NCI-H748 treated with DMSO at 0.1 percent for 48 hours (cell line): ENCODE results near the gene UNC45B.
"Not testable (repeated sequence)": the region's sequence is repeated elsewhere in the genome, so short reads cannot be mapped to it uniquely, and the experiment has no call there.

Source experiments
- DNase-seq: peaks from one replicate; lab custom pipeline; 2025; lab: John Stamatoyannopoulos, UW

UNC45B gene

DNA sequence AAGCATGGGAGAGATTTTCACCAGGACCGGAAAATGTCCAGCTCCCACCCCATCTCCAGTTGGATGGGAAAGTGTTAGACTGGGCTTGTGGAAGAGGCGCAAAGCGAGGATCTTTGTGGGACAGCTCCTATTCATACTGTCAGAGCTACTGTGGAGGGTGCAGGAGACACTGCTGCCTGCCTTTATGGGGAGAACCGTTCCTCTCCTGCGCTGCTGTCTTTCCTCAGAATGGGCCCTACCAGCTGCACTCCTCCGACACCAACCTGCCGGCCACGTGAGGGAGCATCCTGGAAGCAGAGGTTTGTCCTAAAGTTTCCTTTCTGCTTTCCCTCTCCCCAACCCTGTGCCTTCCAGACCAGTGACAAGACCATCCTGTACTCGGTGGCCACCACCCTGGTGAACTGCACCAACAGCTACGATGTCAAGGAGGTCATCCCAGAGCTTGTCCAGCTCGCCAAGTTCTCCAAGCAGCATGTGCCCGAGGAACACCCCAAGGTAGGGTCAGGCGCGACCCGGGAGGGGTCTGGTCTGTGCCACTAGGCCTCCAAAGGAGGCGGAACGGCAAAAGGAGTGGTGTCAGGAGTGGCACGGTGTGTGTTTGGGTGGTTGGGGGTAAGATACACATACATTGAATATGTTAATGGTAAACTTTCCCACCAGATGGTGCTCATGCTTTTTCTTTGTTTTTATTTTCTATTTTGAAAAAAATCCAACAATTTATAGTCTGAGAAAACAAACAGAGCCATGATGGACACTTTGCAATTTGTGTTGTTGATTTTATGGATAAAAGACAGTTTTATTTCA is 23.6 kb downstream of the UNC45B start:
- DNase-seq, result no peak

DNA sequence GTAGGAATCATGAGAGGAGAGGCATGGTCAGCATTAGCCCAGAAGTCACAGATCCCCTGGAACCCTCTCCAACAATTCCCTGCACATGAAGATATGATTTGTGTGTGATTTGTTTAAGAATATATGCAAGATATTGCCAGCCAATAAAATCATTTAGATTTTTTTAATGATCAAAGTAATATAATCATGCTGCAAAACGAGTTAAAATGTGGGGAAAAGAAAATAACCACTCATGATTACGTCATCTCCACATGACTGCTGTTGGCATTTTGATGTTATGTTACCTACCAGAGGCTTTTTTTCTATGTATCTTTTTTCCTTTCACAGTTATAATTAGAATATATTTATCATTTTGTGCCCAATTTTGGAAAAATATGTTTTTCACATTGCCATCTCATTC is 24.2 kb downstream of the UNC45B start:
- no peak for DNase-seq

DNA sequence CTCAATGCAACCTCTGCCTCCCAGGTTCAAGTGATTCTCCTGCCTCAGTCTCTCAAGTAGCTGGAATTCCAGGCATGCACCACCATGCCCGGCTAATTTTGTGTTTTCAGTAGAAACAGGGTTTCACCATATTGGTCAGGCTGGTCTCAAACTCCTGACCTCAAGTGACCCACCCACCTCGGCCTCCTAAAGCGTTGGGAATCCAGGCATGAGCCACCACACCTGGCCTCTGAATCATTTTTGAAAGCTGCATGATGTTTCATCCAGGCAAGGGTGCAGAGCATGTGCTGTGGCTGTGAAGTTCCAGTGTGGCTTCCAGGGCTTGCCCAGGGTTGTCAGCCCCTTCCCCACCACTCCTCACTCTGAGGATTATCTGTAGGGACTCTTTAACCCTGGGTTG is 24.7 kb downstream of the UNC45B start:
- DNase-seq, result not testable (repeated sequence)

DNA sequence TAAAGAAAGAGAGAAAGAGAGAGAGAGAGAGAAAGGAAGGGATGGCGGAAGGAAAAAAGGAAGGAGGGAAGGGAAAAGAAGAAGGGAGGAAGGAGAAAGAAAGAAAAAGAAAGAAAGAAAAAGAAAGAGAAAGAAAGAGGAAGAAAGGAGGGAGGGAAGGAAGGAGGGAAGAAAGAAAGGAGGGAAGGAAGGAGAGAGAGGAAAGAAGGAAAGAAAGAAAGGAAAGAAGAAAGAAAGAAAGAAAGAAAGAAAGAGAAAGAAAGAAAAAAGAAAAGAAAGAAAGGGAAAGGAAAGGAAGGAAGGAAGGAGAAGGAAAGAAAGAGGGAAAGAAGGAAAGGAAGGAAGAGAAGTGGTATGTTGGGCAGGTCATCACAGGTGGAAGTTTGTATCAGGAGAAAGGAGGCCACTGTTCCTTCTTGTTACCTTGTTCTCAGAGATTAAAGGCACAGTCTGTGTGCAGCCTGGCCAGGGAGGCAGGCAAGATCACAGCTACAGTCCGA is 27.3 kb downstream of the UNC45B start:
- no peak for DNase-seq

DNA sequence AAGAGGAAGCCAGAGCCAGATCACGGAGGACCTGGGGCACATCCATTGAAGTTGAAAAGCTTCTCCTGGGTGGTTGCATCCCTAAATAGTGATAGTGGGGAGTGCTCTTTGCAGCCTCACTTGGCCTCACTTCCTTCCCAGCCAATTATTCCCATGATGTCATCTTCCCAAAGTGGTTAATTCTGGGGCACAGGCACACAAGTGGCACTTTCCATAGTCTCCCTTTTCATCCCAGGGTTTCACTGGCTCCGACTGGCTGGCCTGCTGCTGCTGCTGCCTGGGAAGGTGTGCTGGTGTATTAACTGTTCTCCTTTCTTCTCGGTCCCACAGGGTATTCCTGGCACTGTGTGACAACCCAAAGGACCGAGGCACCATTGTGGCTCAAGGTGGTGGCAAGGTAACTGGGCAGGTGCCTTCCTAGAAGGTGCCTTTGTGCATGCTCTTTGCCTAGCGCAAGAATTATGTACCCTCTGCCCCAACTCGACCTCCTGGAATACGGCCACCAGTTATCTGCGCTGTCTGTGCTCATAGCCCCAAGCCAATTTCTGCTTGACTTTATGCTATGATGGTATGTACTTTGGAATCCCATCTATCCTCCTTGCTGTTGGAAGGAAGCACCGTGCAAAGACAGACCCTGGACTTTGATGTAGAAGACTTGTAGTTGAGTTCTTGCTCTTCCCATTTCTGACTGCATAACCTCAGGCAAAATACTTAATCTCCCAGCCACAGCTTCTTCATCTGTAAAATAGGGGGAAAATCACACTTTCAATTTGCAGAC is 28.2 kb downstream of the UNC45B start:
- no peak for DNase-seq

DNA sequence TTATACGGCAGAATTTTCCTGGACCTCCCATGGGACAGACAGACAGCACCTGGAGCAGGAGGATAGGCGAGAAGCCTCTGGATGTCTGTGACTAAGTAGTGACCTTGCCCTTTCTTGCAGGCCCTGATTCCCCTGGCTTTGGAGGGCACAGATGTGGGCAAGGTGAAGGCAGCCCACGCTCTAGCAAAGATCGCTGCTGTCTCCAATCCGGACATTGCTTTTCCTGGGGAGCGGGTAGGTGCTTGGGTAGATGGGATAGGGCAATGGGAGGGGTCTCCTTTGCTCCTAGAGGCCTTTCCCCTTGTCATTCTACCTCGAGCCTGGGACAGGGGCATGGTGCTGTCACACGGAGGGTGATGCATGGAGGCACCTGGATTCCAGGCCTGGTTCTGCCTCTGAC is 29.3 kb downstream of the UNC45B start:
- DNase-seq, result no peak

DNA sequence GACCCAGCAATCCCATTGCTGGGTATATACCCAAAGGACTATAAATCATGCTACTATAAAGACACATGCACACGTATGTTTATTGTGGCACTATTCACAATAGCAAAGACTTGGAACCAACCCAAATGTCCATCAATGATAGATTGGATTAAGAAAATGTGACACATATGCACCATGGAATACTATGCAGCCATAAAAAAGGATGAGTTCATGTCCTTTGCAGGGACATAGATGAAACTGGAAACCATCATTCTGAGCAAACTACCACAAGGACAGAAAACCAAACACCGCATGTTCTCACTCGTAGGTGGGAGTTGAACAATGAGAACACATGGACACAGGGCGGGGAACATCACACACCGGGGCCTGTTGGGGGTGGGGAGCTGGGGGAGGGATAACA is 31.8 kb downstream of the UNC45B start:
- DNase-seq, result not testable (repeated sequence)

DNA sequence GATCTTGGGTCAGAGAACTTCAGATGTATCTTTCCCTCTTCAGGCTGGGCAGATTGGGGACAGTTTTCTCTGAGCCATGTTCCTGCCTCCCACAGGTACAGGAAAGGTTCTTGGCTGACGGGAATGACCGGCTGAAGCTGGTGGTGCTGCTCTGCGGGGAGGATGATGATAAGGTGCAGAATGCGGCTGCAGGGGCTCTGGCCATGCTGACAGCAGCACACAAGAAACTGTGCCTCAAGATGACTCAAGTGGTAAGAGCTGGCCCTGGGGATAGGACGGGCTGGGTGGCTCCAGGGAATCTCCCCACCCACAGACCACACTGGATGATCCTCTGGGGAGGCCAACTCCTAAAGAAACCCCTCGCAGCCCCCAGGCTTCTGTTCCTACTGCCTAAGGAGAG is 35.7 kb downstream of the UNC45B start:
- DNase-seq, result no peak

DNA sequence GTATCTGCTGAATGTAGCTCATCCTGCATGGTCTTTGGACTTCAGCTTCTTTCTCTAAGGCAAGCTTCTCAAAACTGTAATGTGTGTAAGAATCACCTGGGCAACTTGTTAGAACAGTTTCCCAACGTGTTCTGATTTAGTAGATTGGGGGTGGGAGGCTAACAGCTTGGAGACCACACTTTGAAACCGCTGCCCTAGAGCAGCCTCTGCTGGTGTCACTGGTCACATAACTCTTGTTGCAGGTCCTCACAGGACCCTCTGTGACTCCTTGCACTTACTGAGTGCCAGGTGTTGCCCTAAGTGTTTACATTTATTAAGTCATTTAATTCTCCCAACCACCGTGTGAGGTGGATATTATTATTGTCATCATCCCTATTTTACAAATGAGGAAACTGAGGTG is 36.7 kb downstream of the UNC45B start:
- DNase-seq, result no peak

DNA sequence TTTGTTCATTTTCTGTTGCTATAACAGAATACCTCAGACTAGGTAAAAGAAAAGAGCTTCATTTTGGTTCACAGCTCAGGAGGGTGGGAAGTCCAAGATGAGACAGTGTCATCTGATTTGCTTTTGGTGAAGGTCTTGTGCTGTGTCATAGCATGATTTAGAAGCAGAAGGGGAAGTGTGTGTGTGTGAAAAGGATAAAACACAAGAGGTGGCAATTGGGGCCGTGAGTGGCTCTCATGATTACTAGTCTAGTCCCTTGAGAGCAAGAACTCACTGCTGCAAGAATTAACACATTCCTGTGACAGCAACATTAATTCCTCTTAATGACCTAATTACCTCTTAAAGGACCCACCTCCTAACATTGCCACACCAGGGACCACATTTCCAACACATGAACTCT is 38.2 kb downstream of the UNC45B start:
- DNase-seq, result no peak

DNA sequence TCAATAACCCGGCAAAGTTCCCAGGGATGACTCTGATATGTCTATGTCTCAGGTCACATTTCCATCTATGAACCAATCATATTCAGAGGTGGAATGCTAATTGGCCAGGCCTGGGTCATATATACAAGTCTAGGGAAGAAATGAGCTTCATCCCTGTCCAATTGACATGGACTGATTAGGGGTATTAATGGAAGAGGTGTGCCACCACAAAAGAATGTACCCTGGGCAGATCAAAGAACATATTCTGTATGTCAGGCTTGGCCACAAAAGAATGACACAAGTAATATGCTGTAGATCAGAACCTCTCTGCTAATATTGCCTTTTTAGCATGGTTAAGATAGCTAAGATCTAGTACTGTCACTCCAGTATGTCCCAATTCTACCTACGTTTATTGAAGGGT is 39.9 kb downstream of the UNC45B start:
- DNase-seq, result no peak

DNA sequence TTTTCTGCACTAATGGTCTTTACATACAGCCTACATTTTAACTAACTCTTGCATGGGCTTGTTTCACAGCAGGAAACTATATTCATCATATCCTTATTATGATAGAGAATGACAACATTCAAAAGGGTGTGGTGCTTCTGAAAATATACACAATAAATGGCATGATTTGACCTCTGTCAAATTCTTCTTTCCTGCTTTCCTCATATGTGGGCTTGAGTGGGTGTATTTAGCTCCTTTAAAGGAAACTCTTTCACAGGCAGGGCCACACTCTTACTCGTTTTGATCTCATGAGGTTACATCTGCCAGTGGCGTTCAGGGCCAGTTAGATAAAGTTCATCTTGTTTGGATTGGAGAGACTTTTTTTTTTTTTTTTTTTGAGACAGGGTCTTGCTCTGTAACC is 40.5 kb downstream of the UNC45B start:
- DNase-seq, result no peak

DNA sequence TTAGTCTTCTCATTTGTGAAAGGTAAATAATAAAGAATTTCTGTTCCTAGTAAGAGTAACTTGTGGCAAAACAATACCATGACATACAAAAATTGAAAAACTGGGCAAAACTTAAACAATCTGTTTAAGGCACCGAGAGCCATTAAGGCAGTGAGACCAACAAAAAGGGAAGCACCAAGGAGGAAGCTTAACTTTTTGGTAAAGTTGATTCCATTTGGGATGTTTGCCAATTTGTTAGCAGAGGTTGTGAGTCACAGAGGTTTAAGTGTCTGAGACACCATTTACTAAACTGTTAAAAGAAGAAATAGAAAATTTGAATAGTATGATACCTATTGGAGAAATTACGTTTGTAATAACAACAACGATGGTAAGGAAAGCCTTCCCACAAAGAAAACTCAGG is 41.7 kb downstream of the UNC45B start:
- no peak for DNase-seq

DNA sequence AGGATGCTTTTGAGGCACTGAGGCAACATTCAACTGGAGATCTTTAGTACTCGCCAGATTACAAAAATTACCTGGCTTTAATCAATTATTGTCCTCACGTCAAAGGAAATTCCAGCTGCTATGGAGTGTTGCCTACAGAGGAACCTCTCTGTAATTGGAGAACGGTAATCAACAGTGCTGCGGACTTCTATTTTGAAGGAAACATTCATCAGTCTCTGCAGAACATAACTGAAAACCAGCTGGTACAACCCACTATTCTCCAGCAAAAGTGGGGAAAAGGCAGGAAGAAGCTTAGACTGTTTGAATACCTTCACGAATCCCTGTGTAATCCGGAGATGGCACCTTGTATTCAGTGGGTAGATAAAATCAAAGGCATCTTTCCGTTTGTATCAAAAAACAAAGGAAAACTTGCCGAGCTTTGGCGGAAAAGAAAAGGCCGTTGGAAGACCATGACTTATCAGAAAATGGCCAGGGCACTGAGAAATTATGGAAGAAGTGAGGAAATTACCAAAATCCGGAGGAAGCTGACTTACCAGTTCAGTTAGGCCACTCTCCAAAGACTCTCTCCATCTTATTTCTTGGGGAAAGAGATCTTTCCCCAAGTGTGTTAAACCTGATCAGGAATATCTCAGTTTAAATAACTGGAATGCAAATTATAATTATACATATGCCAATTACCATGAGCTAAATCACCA is 43.5 kb downstream of the UNC45B start:
- DNase-seq, result no peak

DNA sequence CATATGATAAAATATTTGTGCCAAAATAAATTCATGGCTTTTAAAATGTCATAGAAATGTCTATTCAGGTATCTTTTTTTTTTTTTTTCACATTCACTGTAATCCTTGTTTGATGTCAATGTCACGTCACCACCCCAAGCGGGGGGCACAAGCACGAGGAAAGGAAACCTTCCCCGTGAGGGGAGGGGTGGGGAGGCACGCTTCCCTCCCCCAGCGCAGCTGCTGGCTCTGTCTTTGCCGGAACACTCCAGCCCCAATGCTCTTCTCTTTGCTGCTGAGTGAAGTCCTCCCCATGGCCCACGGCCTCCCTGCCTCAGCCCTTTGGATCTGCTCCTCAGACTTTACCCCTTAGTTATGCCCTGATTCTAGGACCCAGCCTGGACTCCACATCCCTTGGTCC is 45.1 kb downstream of the UNC45B start:
- no peak for DNase-seq

DNA sequence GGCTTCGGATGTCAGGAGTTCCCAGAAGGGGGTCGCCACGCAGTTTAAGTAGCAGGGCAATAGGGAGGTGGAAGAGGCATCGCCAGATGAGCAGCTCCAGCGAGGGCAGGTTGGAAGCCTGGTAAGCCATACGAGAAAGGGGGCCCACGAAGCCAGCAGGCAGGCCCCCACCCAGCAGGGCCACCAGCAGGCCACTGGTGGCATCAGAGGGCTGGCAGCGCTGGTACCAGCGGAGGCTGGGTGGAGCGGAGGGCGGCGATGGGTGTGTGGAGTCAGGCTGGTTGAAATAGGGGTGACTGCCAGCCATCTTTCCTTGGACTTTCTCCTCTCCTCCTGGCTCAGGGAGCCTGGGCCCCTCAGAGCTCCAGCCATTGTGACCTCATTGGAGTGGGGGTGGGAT is 46.4 kb downstream of the UNC45B start, which contains the start of gene SLC35G3:
TSS of gene SLC35G3 (minus strand) at position 393 of the 400 bp plus-strand sequence. CDS start at position 307, 86 bp downstream.
- not testable (repeated sequence) for DNase-seq

DNA sequence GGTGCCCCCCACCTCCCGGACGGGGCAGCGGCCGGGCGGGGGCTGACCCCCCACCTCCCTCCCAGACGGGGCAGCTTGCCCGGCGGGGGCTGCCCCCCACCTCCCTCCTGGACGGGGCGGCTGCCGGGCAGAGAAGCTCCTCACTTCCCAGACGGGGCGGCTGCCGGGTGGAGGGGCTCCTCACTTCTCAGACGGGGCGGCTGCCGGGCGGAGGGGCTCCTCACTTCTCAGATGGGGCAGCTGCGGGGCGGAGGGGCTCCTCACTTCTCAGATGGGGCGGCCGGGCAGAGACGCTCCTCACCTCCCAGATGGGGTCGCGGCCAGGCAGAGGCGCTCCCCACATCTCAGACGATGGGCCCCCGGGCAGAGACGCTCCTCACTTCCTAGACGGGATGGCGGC is 47.4 kb downstream of the UNC45B start:
- DNase-seq, result not testable (repeated sequence)

DNA sequence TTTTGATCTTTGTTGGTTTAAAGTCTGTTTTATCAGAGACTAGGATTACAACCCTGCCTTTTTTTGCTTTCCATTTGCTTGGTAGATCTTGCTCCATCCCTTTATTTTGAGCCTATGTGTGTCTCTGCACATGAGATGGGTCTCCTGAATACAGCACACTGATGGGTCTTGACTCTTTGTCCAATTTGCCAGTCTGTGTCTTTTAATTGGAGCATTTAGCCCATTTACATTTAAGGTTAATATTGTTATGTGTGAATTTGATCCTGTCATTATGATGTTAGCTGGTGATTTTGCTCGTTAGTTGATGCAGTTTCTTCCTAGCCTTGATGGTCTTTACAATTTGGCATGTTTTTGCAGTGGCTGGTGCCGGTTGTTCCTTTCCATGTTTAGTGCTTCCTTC is 55.0 kb downstream of the UNC45B start:
- DNase-seq, result not testable (repeated sequence)

DNA sequence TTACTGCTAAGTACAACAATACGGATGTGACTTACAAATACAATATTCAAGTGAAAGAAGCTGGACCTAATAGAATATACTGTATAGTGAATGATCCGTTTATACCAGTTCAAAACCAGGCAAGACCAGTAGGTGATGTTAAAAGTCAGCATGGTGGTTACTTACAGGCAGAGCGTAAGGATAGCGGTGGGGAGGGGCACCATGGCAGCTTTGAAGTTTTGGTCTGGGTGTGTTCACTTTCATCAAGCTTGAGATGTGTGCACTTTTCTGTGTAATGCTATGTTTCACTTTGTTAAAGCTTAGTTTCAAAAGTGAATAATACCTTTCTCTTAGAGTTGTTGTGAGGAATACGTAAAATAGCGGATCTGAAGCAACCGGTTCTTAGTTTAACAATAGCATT is 63.1 kb downstream of the UNC45B start:
- DNase-seq, result no peak

DNA sequence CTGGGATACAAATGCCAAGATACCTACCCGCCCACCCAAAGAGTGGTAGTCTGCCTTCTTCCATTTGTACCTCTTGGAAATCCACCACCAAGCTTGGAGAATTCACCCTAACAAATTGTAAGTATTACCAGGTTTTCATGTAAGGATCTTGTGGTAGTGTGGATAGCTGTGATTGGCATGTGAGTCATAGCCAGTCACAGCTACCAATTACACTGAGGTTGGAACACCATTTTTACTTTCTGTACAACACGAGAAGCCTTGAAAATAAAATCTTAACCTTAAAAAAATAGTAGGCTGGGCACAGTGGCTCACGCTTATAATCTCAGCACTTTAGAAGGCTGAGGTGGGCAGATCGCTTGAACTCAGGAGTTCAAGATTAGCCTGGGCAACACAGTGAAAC is 65.1 kb downstream of the UNC45B start:
- DNase-seq, result no peak

DNA sequence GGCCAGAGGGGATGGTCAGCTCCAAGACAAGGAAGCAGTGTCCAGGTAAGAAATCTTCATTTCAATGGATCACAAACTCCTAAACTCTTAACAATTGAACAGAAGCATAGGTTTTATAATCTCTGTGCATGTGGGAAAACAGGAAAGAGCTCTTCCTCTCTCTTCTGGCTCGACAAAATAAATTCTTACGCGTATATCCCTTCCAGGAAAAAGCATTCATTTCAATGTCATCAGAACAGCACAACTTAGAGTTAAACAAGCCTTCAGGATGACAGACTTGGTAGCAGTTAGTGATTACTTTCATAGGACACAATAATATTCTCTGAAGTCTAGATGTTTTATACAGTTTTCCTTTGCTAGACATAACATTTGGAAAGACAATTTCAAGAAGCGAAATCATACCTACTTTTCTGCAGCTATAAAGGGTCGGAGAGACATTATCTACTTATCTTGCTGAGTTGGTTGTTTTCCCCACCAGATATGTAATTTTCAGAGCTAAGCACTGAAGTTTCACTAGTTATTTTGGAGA is 65.9 kb downstream of the UNC45B start:
- no peak for DNase-seq

DNA sequence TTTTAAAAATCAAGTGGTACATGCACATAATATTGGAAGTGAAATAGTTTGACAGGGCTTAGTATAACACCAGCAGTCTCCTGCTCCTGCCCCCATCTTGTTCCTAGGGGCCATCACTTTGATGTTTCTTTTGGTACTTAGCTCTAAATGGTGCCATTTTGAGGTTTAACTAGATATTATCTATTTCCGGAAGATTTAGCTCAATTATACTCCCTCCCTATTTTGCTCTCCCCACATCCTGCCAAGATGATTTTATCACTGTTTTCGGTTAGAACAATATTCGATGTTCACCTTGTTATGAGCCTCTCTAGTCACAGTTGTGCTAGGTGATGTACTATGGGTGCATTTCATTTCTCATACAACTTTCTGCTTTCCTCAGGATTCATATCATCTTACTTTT is 66.6 kb downstream of the UNC45B start:
- no peak for DNase-seq
